WI38 (cell line): ENCODE data around the gene LRMDA.

Experiments
- H3K4me3 ChIP-seq: 2 replicates; pipeline ENCODE4 v1.5.1; 2011; ENCODE audit warnings: low read depth, mild to moderate bottlenecking, control low read depth, low read length
- CTCF ChIP-seq: IDR thresholded peaks from 2 replicates; pipeline ENCODE4 v1.5.1; 2012; ENCODE audit warnings: low read depth, mild to moderate bottlenecking, control low read depth, low read length

The LRMDA gene

GRCh38 chr10:75782463-75783248 is 351.2 kb downstream of the LRMDA start:
- no peak overlapping the region for H3K4me3 ChIP-seq
- no peak for TF ChIP-seq CTCF

DNA sequence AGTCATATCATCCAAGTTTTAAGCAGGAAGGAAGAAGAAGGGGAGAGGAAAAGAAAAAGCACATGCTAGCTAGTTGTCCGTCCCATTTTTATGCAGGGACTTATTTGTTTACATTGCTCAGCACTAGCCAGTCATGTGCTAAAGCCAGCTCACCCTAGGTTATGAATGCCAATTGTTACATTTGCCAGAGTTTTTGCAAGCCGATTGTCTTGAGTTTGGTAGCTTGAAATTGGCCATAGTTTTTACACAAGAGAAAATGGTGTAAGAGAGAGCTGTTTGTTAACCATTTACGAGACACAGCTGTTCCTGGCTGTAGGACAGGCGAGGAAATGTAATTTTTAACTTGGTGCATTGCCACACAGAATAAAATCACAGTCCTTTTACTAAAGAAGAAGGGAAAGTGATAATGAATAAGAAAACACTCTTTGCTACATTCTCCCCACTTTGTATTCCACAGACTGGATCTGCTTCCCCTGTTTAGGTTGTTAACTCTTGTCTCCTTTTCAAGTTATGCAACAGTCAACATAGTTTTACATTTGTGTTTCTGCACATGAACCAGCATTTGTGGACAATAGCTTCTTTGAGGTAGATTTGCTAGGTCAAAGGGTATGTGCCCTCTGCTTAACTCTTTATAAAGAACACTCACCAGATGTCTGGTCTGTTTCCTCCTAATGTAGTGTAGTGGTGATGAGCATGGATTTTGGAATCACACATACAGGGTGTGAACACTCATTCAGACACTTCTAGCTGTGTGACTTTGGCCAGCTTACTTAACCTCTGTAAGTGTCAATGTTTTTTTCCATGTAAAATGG is 357.2 kb downstream of the LRMDA start:
- no peak overlapping the region for H3K4me3 ChIP-seq
- no peak for TF ChIP-seq CTCF

DNA sequence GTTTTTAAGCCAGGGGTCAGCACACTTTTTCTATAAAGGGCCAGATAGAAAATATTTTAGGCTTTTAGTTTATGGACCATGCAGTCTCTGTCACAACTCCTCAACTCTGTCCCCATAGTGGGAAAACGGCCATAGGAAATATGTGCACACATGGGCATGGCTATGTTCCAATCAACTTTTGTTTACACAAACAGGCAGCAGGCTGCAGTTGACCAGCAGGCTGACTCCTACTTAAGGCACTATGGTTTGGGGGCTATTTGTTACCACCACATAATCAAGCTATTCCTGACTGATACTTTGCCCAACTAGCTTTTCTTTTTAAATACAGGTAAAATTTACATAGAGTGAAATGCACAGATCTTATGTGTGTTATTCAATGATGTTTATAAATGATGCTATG is 362.4 kb downstream of the LRMDA start:
- TF ChIP-seq CTCF: no peak
- H3K4me3 ChIP-seq: no peak overlapping the region

DNA sequence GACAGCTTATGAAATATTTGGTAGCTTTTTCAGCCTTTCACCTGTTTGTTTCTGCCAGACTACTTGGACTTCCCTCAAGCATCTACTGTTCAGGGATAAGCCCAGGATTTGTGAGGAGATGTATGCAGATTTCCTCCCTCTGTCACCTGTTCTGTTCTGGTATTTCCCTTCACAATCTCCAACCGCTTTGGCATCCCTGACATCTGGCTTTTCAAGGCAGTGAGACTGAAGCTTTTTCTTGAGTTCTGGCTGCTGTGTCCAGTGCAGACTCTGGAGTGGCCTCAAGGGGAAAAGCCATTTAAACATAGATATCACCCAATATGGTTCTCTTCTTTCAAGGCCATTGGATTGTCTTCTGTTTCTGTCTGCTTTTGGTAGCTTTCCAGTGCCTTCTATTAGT is 369.7 kb downstream of the LRMDA start:
- H3K4me3 ChIP-seq: no peak overlapping the region
- no peak for TF ChIP-seq CTCF

DNA sequence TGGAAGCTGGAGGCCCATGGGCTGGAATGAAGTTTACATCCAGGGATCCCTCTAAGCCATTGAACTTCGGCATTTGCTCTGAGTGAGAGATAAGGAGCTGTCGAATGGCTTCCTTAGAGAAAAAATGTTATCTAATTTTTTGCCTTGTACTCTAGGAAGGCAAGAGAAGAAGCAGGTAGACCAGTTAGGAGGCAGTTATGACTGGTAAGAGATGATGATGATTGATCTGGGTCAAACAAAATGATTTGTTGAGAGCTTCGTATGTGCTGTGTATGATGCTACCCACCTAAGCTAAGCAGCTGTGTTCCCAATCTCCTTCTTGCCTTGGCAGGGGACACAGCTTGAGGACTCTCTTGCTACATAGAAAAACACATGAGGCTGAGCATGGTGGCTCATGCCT is 370.2 kb downstream of the LRMDA start:
- no peak for TF ChIP-seq CTCF
- H3K4me3 ChIP-seq: no peak overlapping the region

GRCh38 chr10:75803121-75803520 is 371.7 kb downstream of the LRMDA start:
- TF ChIP-seq CTCF: no peak
- no peak overlapping the region for H3K4me3 ChIP-seq
